HL-60 (cell line): ENCODE data around the gene ATP6V1C2.

ENCODE experiments used
- DNase-seq, 2 experiments: peaks; one replicate each; pipeline ENCODE4 v3.0.0-alpha.2; 2010 to 2020; ENCODE audit warnings: low read depth in 1 of 2, low spot score in 1 of 2
- H3K27ac ChIP-seq: fragments of 250-450 bp; sonication (Bioruptor Pico); replicated peaks from 2 replicates; pipeline ENCODE4 v1.5.1; 2020; ENCODE audit warnings: mild to moderate bottlenecking, moderate library complexity
- H3K27me3 ChIP-seq: fragments of 250-450 bp; sonication (Bioruptor Pico); 2 replicates; pipeline ENCODE4 v1.5.1; 2021; ENCODE audit warnings: mild to moderate bottlenecking, moderate library complexity; ENCODE audit not compliant: insufficient read depth, poor library complexity, severe bottlenecking
- H3K4me3 ChIP-seq: replicated peaks from 2 replicates; pipeline ENCODE4 v1.5.1; 2011; ENCODE audit warnings: mild to moderate bottlenecking, control low read depth, low read length; ENCODE audit not compliant: insufficient read depth
- GABPA ChIP-seq: IDR thresholded peaks from 2 replicates; pipeline ENCODE4 v1.6.1; 2012; ENCODE audit warnings: low read depth
- POLR2AphosphoS5 ChIP-seq: IDR thresholded peaks from 2 replicates; pipeline ENCODE4 v1.6.1; 2012; ENCODE audit warnings: low read depth
- SPI1 ChIP-seq: IDR thresholded peaks from 2 replicates; pipeline ENCODE4 v1.6.1; 2012; ENCODE audit warnings: low read depth, mild to moderate bottlenecking, borderline replicate concordance
- long read RNA-seq: library from polyadenylated mRNA; unstranded; transcript quantifications from one replicate; pipeline ENCODE4 v2.0.0, GENCODE V29; 2020
- TF ChIP-seq, protein P1 (sequence below): IDR thresholded peaks from 2 replicates; pipeline ENCODE4 v1.6.1; 2012; ENCODE audit warnings: low read depth; ENCODE audit not compliant: insufficient replicate concordance
- TF ChIP-seq, protein P2 (sequence below): IDR thresholded peaks from one replicate; pipeline ENCODE4 v1.5.1; 2011; ENCODE audit warnings: low read length, control low read depth, inconsistent platforms; ENCODE audit not compliant: insufficient read depth

The ATP6V1C2 gene, protein sequence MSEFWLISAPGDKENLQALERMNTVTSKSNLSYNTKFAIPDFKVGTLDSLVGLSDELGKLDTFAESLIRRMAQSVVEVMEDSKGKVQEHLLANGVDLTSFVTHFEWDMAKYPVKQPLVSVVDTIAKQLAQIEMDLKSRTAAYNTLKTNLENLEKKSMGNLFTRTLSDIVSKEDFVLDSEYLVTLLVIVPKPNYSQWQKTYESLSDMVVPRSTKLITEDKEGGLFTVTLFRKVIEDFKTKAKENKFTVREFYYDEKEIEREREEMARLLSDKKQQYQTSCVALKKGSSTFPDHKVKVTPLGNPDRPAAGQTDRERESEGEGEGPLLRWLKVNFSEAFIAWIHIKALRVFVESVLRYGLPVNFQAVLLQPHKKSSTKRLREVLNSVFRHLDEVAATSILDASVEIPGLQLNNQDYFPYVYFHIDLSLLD
- long read RNA-seq: 0 reads

GRCh38 chr2:10721396-10722251 is at the start of gene ATP6V1C2:
Gene ATP6V1C2, plus strand, starts transcription at chr2:10721630. Its CDS starts 1,220 bp downstream, at chr2:10722850.
- peak within 1 kb of the TSS; percentile 84 for H3K4me3 ChIP-seq
- DNase-seq: no peak
- peaks cover 38% of the 10 kb centered on the region for H3K27me3 ChIP-seq
- H3K27ac ChIP-seq: no peak within 1 kb of the TSS
- TF ChIP-seq, protein P1, sequence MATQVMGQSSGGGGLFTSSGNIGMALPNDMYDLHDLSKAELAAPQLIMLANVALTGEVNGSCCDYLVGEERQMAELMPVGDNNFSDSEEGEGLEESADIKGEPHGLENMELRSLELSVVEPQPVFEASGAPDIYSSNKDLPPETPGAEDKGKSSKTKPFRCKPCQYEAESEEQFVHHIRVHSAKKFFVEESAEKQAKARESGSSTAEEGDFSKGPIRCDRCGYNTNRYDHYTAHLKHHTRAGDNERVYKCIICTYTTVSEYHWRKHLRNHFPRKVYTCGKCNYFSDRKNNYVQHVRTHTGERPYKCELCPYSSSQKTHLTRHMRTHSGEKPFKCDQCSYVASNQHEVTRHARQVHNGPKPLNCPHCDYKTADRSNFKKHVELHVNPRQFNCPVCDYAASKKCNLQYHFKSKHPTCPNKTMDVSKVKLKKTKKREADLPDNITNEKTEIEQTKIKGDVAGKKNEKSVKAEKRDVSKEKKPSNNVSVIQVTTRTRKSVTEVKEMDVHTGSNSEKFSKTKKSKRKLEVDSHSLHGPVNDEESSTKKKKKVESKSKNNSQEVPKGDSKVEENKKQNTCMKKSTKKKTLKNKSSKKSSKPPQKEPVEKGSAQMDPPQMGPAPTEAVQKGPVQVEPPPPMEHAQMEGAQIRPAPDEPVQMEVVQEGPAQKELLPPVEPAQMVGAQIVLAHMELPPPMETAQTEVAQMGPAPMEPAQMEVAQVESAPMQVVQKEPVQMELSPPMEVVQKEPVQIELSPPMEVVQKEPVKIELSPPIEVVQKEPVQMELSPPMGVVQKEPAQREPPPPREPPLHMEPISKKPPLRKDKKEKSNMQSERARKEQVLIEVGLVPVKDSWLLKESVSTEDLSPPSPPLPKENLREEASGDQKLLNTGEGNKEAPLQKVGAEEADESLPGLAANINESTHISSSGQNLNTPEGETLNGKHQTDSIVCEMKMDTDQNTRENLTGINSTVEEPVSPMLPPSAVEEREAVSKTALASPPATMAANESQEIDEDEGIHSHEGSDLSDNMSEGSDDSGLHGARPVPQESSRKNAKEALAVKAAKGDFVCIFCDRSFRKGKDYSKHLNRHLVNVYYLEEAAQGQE: no peak
- TF ChIP-seq, protein P2, sequence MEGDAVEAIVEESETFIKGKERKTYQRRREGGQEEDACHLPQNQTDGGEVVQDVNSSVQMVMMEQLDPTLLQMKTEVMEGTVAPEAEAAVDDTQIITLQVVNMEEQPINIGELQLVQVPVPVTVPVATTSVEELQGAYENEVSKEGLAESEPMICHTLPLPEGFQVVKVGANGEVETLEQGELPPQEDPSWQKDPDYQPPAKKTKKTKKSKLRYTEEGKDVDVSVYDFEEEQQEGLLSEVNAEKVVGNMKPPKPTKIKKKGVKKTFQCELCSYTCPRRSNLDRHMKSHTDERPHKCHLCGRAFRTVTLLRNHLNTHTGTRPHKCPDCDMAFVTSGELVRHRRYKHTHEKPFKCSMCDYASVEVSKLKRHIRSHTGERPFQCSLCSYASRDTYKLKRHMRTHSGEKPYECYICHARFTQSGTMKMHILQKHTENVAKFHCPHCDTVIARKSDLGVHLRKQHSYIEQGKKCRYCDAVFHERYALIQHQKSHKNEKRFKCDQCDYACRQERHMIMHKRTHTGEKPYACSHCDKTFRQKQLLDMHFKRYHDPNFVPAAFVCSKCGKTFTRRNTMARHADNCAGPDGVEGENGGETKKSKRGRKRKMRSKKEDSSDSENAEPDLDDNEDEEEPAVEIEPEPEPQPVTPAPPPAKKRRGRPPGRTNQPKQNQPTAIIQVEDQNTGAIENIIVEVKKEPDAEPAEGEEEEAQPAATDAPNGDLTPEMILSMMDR: no peak
- no peak for TF ChIP-seq SPI1
- no peak for TF ChIP-seq POLR2AphosphoS5

GRCh38 chr2:10675131-10675530 is 46.3 kb upstream of the ATP6V1C2 start:
- no peaks in the 10 kb centered on the region for H3K27me3 ChIP-seq
- TF ChIP-seq GABPA (no peak), POLR2AphosphoS5 (no peak), SPI1 (no peak)
- TF ChIP-seq, protein P2: no peak
- TF ChIP-seq, protein P1: no peak
- peak overlapping the region; percentile 45 for H3K27ac ChIP-seq
- H3K4me3 ChIP-seq: no peak overlapping the region
- peak in 1 of 2 experiments; percentile 38 for DNase-seq

DNA sequence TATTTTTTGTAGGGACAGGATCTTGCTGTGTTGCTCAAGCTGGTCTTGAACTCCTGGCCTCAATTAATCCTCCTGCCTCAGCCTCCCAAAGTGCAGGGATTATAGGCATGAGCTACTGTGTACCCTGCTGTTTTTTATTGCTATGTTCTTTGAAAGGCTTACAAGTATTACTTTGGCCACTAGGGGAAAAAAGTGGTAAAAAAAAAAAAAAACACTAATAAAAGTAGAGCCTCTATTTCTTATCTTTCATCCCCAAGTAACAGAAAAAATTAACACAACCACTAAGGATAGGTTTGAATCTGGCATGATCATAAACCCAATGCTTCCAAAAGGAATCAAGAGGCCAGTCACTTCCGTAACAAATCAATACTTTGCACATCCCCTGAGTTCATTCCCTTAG is 43.2 kb upstream of the ATP6V1C2 start:
- Histone ChIP-seq H3K4me3 (no peak overlapping the region), H3K27ac (no peak overlapping the region), H3K27me3 (no peaks in the 10 kb centered on the region)
- DNase-seq: no peak
- TF ChIP-seq, protein P1: no peak
- TF ChIP-seq POLR2AphosphoS5 (no peak), SPI1 (no peak), GABPA (no peak)
- TF ChIP-seq, protein P2: no peak
